Natural killer cell (primary cell): ENCODE results near the gene IL1R1. TPM values are rescaled to one million over a fixed set of nuclear protein-coding genes. Genes with fewer than 3 reads are reported as not detected.

ENCODE experiments used
- ATAC-seq, 3 donors: fragments of 150-1000 bp in 2 of 3; fragments of 200-7000 bp in 1 of 3; cut with Tn5 transposase; 1 replicate in 1 of 3; 2 replicates in 2 of 3; pipeline ENCODE4 v1.10.0; 2021; ENCODE audit warnings: mild to moderate bottlenecking in 2 of 3, moderate library complexity in 2 of 3
- DNase-seq, 2 donors: peaks; one replicate each; pipeline versions ENCODE4 v3.0.0 to v3.0.0-alpha.2; 2013 to 2021; ENCODE audit warnings: mixed read lengths in 1 of 2
- H3K27ac ChIP-seq: one replicate; pipeline ENCODE4 v1.5.1; 2013; ENCODE audit warnings: mild to moderate bottlenecking, low read length
- H3K27me3 ChIP-seq: one replicate; pipeline ENCODE4 v1.6.1; 2013; ENCODE audit warnings: low read length; ENCODE audit not compliant: control insufficient read depth, insufficient read depth
- H3K36me3 ChIP-seq: one replicate; pipeline ENCODE4 v1.6.1; 2013; ENCODE audit warnings: low read length; ENCODE audit not compliant: control insufficient read depth, insufficient read depth
- H3K4me1 ChIP-seq: one replicate; pipeline ENCODE4 v1.6.1; 2013; ENCODE audit warnings: low read length; ENCODE audit not compliant: control insufficient read depth, insufficient read depth
- H3K4me3 ChIP-seq: one replicate; pipeline ENCODE4 v1.5.1; 2013; ENCODE audit warnings: low read length
- H3K9me3 ChIP-seq: one replicate; pipeline ENCODE4 v1.6.1; 2013; ENCODE audit warnings: low read length; ENCODE audit not compliant: control insufficient read depth, insufficient read depth
- H3K27ac Mint-ChIP-seq, 2 donors: one replicate each; pipeline ENCODE4 v1.8.0; 2022; ENCODE audit warnings: mild to moderate bottlenecking in 2 of 2, mixed read lengths in 2 of 2, moderate library complexity in 1 of 2
- H3K27me3 Mint-ChIP-seq, 2 donors: one replicate each; pipeline ENCODE4 v1.8.0; 2022; ENCODE audit warnings: low read depth in 2 of 2, mixed read lengths in 2 of 2
- H3K36me3 Mint-ChIP-seq: one replicate; pipeline ENCODE4 v1.8.0; 2022; ENCODE audit warnings: mixed read lengths
- H3K4me1 Mint-ChIP-seq, 2 donors: one replicate each; pipeline ENCODE4 v1.8.0; 2022; ENCODE audit warnings: mixed read lengths in 2 of 2
- H3K4me3 Mint-ChIP-seq: one replicate; pipeline ENCODE4 v1.8.0; 2022; ENCODE audit warnings: mild to moderate bottlenecking, moderate library complexity, mixed read lengths
- H3K9me3 Mint-ChIP-seq, 2 donors: one replicate each; pipeline ENCODE4 v1.8.0; 2022; ENCODE audit warnings: mixed read lengths in 2 of 2
- WGBS: methylation state at CpG from one replicate; pipeline ENCODE4 v1.1.7; 2013; ENCODE audit warnings: missing lambda C conversion rate; ENCODE audit not compliant: insufficient coverage; 5-methylcytosine and 5-hydroxymethylcytosine counted together
- intact Hi-C: fragments of 100-400 bp; cut with micrococcal nuclease; formaldehyde crosslinking; loops from one replicate; pipeline ENCODE4 v1.14.2; 2022
- total RNA-seq, 4 donors: library from RNA; stranded (reverse); fragments of 120-200 nt in 1 of 4; gene quantifications; one replicate each; pipeline versions ENCODE4 v1.2.3 to v1.2.4, GENCODE V29; 2013 to 2022
- TF ChIP-seq, protein P1 (sequence below): fragments of 200-600 bp; IDR thresholded peaks from one replicate; pipeline ENCODE4 v1.8.0; 2022; ENCODE audit warnings: antibody characterized with exemption

The IL1R1 gene
- total RNA-seq, 3 donors from 2014 or later (not counting 1 experiment from before 2014, with no cell fraction given) = 0.45 to 3.1 (median 0.68) TPM

GRCh38 chr2:102096103-102096502 is 46.4 kb upstream of the IL1R1 start:
- H3K27me3 Mint-ChIP-seq = peaks cover 9 to 37% of the 10 kb centered on the region in 2 donors
- H3K4me3 Mint-ChIP-seq = no peak overlapping the region
- H3K36me3 Mint-ChIP-seq = peaks cover under 1% of the 10 kb centered on the region
- DNase-seq = no peak
- no peaks in the 10 kb centered on the region for H3K9me3 Mint-ChIP-seq
- H3K9me3 ChIP-seq = no peaks in the 10 kb centered on the region
- no peak overlapping the region for H3K27ac ChIP-seq
- intact Hi-C loops = no loop called here
- 83% methylated on average over 5 of the region's 5 CpGs for WGBS
- no peaks in the 10 kb centered on the region for H3K4me1 ChIP-seq
- no peak overlapping the region for H3K4me3 ChIP-seq
- no peak for ATAC-seq
- no peaks in the 10 kb centered on the region for H3K27me3 ChIP-seq
- TF ChIP-seq, protein P1, sequence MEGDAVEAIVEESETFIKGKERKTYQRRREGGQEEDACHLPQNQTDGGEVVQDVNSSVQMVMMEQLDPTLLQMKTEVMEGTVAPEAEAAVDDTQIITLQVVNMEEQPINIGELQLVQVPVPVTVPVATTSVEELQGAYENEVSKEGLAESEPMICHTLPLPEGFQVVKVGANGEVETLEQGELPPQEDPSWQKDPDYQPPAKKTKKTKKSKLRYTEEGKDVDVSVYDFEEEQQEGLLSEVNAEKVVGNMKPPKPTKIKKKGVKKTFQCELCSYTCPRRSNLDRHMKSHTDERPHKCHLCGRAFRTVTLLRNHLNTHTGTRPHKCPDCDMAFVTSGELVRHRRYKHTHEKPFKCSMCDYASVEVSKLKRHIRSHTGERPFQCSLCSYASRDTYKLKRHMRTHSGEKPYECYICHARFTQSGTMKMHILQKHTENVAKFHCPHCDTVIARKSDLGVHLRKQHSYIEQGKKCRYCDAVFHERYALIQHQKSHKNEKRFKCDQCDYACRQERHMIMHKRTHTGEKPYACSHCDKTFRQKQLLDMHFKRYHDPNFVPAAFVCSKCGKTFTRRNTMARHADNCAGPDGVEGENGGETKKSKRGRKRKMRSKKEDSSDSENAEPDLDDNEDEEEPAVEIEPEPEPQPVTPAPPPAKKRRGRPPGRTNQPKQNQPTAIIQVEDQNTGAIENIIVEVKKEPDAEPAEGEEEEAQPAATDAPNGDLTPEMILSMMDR = no peak
- no peaks in the 10 kb centered on the region for H3K36me3 ChIP-seq
- H3K27ac Mint-ChIP-seq = no peak overlapping the region
- H3K4me1 Mint-ChIP-seq = no peaks in the 10 kb centered on the region

- Histone ChIP-seq H3K4me1 (no peaks in the 10 kb centered on the region), H3K27ac (no peak overlapping the region), H3K4me3 (no peak overlapping the region), H3K9me3 (no peaks in the 10 kb centered on the region), H3K27me3 (no peaks in the 10 kb centered on the region), H3K36me3 (no peaks in the 10 kb centered on the region)
- no peak for DNase-seq
- 83% methylated on average over 2 of the region's 4 CpGs for WGBS
- Mint-ChIP-seq H3K9me3 (no peaks in the 10 kb centered on the region), H3K27me3 (peaks cover 22 to 43% of the 10 kb centered on the region in 2 donors), H3K27ac (no peak overlapping the region), H3K4me3 (no peak overlapping the region), H3K4me1 (no peaks in the 10 kb centered on the region), H3K36me3 (no peaks in the 10 kb centered on the region)
- ATAC-seq = no peak
- TF ChIP-seq, protein P1 = no peak
- intact Hi-C loops = no loop called here
Measured at GRCh38 chr2:102098756-102099155, 43.8 kb upstream of the IL1R1 start.

GRCh38 chr2:102099536-102100298 is 42.8 kb upstream of the IL1R1 start:
- Mint-ChIP-seq H3K27ac (no peak overlapping the region), H3K36me3 (no peaks in the 10 kb centered on the region), H3K9me3 (no peaks in the 10 kb centered on the region), H3K27me3 (peaks cover 25 to 44% of the 10 kb centered on the region in 2 donors), H3K4me3 (no peak overlapping the region), H3K4me1 (peaks cover 8 to 9% of the 10 kb centered on the region in 2 donors)
- Histone ChIP-seq H3K27ac (no peak overlapping the region), H3K4me1 (peaks cover 6% of the 10 kb centered on the region), H3K36me3 (no peaks in the 10 kb centered on the region), H3K4me3 (no peak overlapping the region), H3K9me3 (no peaks in the 10 kb centered on the region), H3K27me3 (no peaks in the 10 kb centered on the region)
- TF ChIP-seq, protein P1 = no peak
- intact Hi-C loops = no loop called here
- 92% methylated on average over 7 of the region's 7 CpGs for WGBS
- ATAC-seq (no peak), DNase-seq (no peak)
